C4-2B (cell line): ENCODE data around the gene NCK1.

Experiments used
- H3K27ac ChIP-seq: fragments of 450-650 bp; 2 replicates; pipeline ENCODE4 v1.5.1; 2017
- CTCF ChIP-seq: fragments of 450-650 bp; conservative IDR thresholded peaks from 2 replicates; pipeline ENCODE4 v1.5.1; 2017; ENCODE audit warnings: mild to moderate bottlenecking
- ZFX ChIP-seq: fragments of 450-650 bp; IDR thresholded peaks from 2 replicates; pipeline ENCODE4 v1.6.1; 2017

NCK1 gene

GRCh38 chr3:136831461-136831860, 30.5 kb upstream of the NCK1 start:
- TF ChIP-seq CTCF (no peak), ZFX (no peak)
- no peak overlapping the region for H3K27ac ChIP-seq

GRCh38 chr3:136835089-136835812, 26.8 kb upstream of the NCK1 start:
- no peak overlapping the region for H3K27ac ChIP-seq
- TF ChIP-seq CTCF (no peak), ZFX (no peak)

DNA sequence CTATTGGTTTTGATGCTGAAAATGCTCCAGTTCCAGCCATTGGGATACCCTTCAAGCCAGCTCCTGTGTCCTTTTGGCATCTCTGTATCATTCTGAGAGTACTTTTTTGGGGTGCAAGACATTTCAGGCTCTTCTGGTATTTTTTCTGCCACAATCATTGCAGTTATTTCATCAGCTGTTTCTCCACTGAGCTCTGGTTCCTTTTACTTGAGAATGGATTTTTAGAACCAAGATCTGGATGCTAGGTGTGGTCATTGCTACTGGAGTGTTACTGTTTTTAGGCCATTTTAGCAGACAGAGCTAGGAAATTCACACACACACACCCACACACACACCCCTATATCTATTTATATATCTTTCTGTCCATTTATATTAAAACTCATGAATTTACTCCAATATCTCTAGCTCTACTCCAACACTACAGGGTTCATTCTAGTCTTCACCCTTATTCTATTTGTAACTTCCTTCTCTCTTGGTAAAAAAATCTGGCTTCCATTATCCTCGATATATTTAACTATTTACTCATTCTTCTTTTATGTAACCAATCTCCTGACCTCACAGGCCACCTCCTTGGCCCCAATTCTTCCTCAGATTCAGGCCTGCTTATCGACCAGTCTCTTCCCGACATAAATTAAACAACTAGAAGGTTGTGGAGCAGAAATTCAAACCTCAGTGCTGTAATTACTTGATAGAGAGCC, 26.0 kb upstream of the NCK1 start:
- no peak overlapping the region for H3K27ac ChIP-seq
- TF ChIP-seq ZFX (no peak), CTCF (no peak)

- TF ChIP-seq CTCF (no peak), ZFX (no peak)
- no peak overlapping the region for H3K27ac ChIP-seq
These were observed 25.4 kb upstream of the NCK1 start for GRCh38 chr3:136836511-136837156.

DNA sequence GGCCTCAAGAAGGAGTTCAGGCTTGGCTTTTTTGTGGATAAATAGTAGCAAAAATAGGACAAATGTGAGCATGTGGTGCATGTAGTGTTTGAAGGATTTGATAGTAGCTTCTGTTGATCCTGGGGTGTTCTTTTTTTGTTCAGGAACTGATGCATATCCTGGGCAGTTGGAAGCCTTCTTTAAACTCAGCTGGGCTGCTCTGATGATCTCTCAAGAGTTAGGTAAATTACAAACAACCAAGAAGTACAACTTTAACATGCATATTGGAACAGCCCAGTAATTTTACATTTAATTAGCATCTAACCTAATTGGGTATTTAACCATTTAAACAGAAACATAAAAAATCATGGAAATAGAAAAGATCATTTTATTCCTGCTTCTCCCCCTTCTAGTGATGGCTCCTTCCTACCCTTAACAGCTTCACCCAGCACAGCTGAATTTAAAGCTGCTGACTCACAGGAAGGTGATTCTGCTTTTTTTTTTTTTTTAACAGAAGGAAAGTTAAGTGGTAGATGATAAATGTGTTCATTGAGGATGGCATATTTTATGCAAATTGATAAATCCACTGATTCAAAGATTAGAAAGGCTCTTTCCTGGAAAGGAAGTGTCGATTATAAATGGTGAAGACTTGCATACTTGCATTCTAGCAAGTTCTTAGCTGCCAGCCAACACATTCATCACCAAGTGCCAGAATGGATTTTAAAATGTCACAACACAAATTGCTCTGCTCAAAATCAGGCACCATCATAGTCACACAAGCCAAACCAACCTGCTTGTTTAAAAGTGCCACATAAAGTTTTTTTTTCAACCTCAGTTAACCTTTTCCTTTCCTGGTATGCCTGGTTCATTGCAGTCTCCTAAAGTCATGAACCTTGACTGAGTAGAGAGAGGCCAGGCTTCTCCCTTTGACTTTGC, 23.1 kb upstream of the NCK1 start:
- no peak overlapping the region for H3K27ac ChIP-seq

GRCh38 chr3:136839556-136839931, 22.5 kb upstream of the NCK1 start:
- no peak overlapping the region for H3K27ac ChIP-seq
- no peak for TF ChIP-seq ZFX
- TF ChIP-seq CTCF, result no peak

More for the DNA sequence above, 23.1 kb upstream of the NCK1 start:
- no peak for TF ChIP-seq ZFX
- no peak for TF ChIP-seq CTCF
